WERI-Rb-1 (cell line): ENCODE results near the gene ERF.

Experiments used
- DNase-seq: peaks from one replicate; pipeline ENCODE4 v3.0.0-alpha.2; 2020
- H3K27ac ChIP-seq: fragments of 250-450 bp; sonication (Bioruptor Pico); 2 replicates; pipeline ENCODE4 v1.5.1; 2020; ENCODE audit warnings: mild to moderate bottlenecking, moderate library complexity
- H3K27me3 ChIP-seq: fragments of 250-450 bp; sonication (Bioruptor Pico); 2 replicates; pipeline ENCODE4 v1.5.1; 2021; ENCODE audit warnings: mild to moderate bottlenecking, low read depth, moderate library complexity; ENCODE audit not compliant: insufficient read depth, severe bottlenecking
- H3K36me3 ChIP-seq: fragments of 250-450 bp; sonication (Bioruptor Pico); 2 replicates; pipeline ENCODE4 v1.5.1; 2020; ENCODE audit warnings: mild to moderate bottlenecking, moderate library complexity
- H3K4me3 ChIP-seq: 2 replicates; pipeline ENCODE4 v1.5.1; 2011; ENCODE audit warnings: low read depth, mild to moderate bottlenecking, control low read depth, low read length
- H3K9me3 ChIP-seq: fragments of 250-450 bp; sonication (Bioruptor Pico); 2 replicates; pipeline ENCODE4 v1.5.1; 2021; ENCODE audit warnings: mild to moderate bottlenecking, moderate library complexity; ENCODE audit not compliant: severe bottlenecking
- CTCF ChIP-seq: IDR thresholded peaks from 2 replicates; pipeline ENCODE4 v1.5.1; 2011; ENCODE audit warnings: low read depth, mild to moderate bottlenecking, control low read depth, inconsistent platforms, low read length

Gene ERF

GRCh38 chr19:42295831-42296525 is 41.0 kb upstream of the ERF start:
- peak; percentile 94 for DNase-seq
- TF ChIP-seq CTCF = peak; percentile 87
- no peaks in the 10 kb centered on the region for H3K27me3 ChIP-seq
- no peak overlapping the region for H3K4me3 ChIP-seq
- peaks cover 85% of the 10 kb centered on the region for H3K36me3 ChIP-seq
- no peaks in the 10 kb centered on the region for H3K9me3 ChIP-seq
- H3K27ac ChIP-seq = no peak overlapping the region

- no peaks in the 10 kb centered on the region for H3K9me3 ChIP-seq
- 0 out of 2 replicates have a peak, but pooled peaks have one; percentile 1 for TF ChIP-seq CTCF
- H3K27me3 ChIP-seq = no peaks in the 10 kb centered on the region
- H3K36me3 ChIP-seq = peaks cover 87% of the 10 kb centered on the region
- no peak overlapping the region for H3K4me3 ChIP-seq
- peak overlapping the region; percentile 34; the same call in 1 of the 2 replicates for H3K27ac ChIP-seq
- DNase-seq = no peak
Measured at GRCh38 chr19:42295342-42295741, 40.4 kb upstream of the ERF start.

- H3K27ac ChIP-seq = no peak overlapping the region
- no peak overlapping the region for H3K4me3 ChIP-seq
- no peak for DNase-seq
- H3K27me3 ChIP-seq = no peaks in the 10 kb centered on the region
- TF ChIP-seq CTCF = no peak
- H3K36me3 ChIP-seq = peaks cover 87% of the 10 kb centered on the region
- H3K9me3 ChIP-seq = no peaks in the 10 kb centered on the region
Measured at GRCh38 chr19:42294471-42295137, 39.7 kb upstream of the ERF start.

- H3K27ac ChIP-seq = no peak overlapping the region
- no peaks in the 10 kb centered on the region for H3K27me3 ChIP-seq
- H3K4me3 ChIP-seq = no peak overlapping the region
- H3K36me3 ChIP-seq = peaks cover 89% of the 10 kb centered on the region
- no peak for DNase-seq
- H3K9me3 ChIP-seq = no peaks in the 10 kb centered on the region
- TF ChIP-seq CTCF = no peak
Measured at GRCh38 chr19:42293948-42294347, 39.0 kb upstream of the ERF start.

- Histone ChIP-seq H3K4me3 (no peak overlapping the region), H3K27me3 (no peaks in the 10 kb centered on the region), H3K36me3 (peaks cover 92% of the 10 kb centered on the region), H3K27ac (no peak overlapping the region), H3K9me3 (no peaks in the 10 kb centered on the region)
- DNase-seq = no peak
- 0 out of 2 replicates have a peak, but pooled peaks have one; percentile 9 for TF ChIP-seq CTCF
Measured at GRCh38 chr19:42293540-42293939, 38.6 kb upstream of the ERF start.
